Mucosa of descending colon (tissue), 3 donors: ENCODE results near the gene IMPA2. TPM values are rescaled to one million over a fixed set of nuclear protein-coding genes. Genes with fewer than 3 reads are reported as not detected.

Experiments used
- ATAC-seq: fragments of 200-7000 bp; cut with Tn5 transposase; one replicate; pipeline ENCODE4 v1.9.1; 2020; ENCODE audit warnings: mild to moderate bottlenecking, moderate library complexity
- DNase-seq, 3 donors: peaks; one replicate each; pipeline ENCODE4 v3.0.0-alpha.2; 2020
- H3K36me3 ChIP-seq: fragments of 200-600 bp; one replicate; pipeline ENCODE4 v1.8.0; 2021; ENCODE audit warnings: low read depth, mild to moderate bottlenecking
- H3K4me1 ChIP-seq: fragments of 200-600 bp; one replicate; pipeline ENCODE4 v1.8.0; 2021; ENCODE audit warnings: low read depth, mild to moderate bottlenecking
- H3K4me3 ChIP-seq: fragments of 200-600 bp; one replicate; pipeline ENCODE4 v1.8.0; 2021; ENCODE audit warnings: mild to moderate bottlenecking
- H3K9me3 ChIP-seq: fragments of 200-600 bp; one replicate; pipeline ENCODE4 v1.8.0; 2021; ENCODE audit warnings: mild to moderate bottlenecking
- CTCF ChIP-seq: fragments of 200-600 bp; IDR thresholded peaks from one replicate; pipeline ENCODE4 v1.8.0; 2022; ENCODE audit warnings: antibody characterized with exemption, mild to moderate bottlenecking
- intact Hi-C, 2 donors: fragments of 100-400 bp; cut with DNase I in 1 of 2; cut with micrococcal nuclease in 1 of 2; formaldehyde crosslinking; loops; one replicate each; pipeline versions ENCODE4 v1.11.0 to v1.11.1; 2022; cut with DNase I, micrococcal nuclease
- total RNA-seq, 3 donors: library from RNA; stranded (reverse); fragmentation: NEBNext Ultra II Directional in 2 of 3; extraction: Animal tissue kit (Norgen Biotek cat#: 25700) in 2 of 3; gene quantifications; one replicate each; pipeline versions ENCODE4 v1.2.1 to v1.2.4, GENCODE V29; 2021 to 2023
- donor health status: DM: no; HTN: no; CAD: no; lungs with moderate emphysema.
- donor health status: DM: no; HTN: no; CAD: no.
- donor health status: DM: no; HTN: yes; CAD: no.

IMPA2 gene
- total RNA-seq, 3 donors from 2014 or later: 58.0 to 152 (median 117) TPM

GRCh38 chr18:12028040-12028628 is 46.8 kb downstream of the IMPA2 start:
- H3K4me1 ChIP-seq: no peaks in the 10 kb centered on the region
- no peaks in the 10 kb centered on the region for H3K9me3 ChIP-seq
- no peak for DNase-seq
- intact Hi-C loops: no loop called here
- no peak for TF ChIP-seq CTCF
- H3K36me3 ChIP-seq: no peaks in the 10 kb centered on the region
- H3K4me3 ChIP-seq: no peak overlapping the region
- ATAC-seq: no peak

DNA sequence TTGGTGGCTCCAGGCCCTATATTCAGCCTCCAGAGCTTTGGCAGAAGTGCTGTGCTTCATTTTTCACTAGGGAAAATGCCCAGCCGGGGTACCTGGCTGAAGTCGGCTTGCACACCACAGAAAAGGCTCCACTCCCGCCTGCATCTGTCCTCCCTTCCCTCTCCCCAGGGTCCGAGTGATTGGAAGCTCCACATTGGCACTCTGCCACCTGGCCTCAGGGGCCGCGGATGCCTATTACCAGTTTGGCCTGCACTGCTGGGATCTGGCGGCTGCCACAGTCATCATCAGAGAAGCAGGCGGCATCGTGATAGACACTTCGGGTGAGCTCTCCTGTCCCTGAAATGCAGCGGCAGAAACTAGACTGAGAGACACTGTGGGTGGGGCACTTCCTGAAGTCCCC is 47.4 kb downstream of the IMPA2 start:
- H3K4me3 ChIP-seq: no peak overlapping the region
- H3K4me1 ChIP-seq: no peaks in the 10 kb centered on the region
- ATAC-seq: no peak
- no peaks in the 10 kb centered on the region for H3K36me3 ChIP-seq
- H3K9me3 ChIP-seq: no peaks in the 10 kb centered on the region
- intact Hi-C loops: no loop called here
- no peak for TF ChIP-seq CTCF
- DNase-seq: no peak

DNA sequence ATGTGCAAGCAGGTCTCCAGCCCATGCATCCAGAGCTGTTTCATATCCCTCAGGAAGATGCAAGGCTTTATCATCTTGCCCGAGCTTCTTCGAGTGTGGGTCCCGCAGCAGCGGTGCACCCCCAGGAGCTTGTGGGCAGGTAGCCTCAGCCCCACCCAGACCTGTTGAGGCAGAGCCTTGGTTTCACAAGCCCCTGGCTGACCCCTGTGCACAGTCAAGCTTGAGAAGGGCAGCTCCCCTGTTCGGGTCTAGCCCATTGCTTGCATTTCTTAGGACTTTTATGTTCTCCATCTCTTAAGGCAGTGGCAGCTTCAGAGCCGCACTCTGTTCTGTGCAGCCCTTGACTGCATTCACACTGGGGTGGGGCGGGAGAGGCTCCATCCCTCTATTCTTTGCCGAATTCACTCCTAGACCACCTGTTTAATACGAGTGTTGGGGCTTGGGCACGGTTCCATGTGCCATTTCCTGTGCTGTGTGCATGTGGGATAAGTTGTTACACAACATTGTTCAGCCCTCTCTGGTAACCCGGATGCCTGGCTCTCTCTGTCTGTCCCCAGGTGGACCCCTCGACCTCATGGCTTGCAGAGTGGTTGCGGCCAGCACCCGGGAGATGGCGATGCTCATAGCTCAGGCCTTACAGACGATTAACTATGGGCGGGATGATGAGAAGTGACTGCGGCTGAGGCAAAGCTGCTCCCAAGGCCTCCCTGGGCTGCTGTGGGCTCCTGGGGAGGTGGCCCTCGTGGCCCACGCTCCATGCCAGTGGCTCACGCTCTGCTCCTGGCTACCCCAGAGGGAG is 48.7 kb downstream of the IMPA2 start:
- H3K4me3 ChIP-seq: no peak overlapping the region
- H3K4me1 ChIP-seq: no peaks in the 10 kb centered on the region
- intact Hi-C loops: no loop called here
- no peaks in the 10 kb centered on the region for H3K9me3 ChIP-seq
- DNase-seq: no peak
- no peak for ATAC-seq
- no peaks in the 10 kb centered on the region for H3K36me3 ChIP-seq
- no peak for TF ChIP-seq CTCF

DNA sequence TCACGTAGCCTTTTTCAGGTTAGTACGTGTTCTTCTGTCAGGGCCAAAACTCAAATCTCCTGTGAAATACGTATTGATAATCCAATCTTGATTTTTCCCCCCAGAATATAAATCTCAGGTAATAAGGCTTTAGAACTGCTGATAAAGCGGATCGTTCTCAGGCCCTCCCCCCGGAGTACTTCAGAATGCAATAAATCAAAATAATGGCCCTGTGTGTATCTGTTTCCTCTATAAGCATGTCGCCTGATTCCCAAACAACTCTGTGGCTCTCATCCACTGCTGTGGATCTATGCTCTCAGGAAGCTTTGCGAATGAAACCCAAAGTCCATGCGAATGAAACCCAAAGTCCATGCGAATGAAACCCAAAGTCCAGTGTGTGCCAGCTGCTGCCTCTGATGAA is 49.4 kb downstream of the IMPA2 start:
- no peak for DNase-seq
- Histone ChIP-seq H3K4me3 (no peak overlapping the region), H3K9me3 (no peaks in the 10 kb centered on the region), H3K36me3 (no peaks in the 10 kb centered on the region), H3K4me1 (no peaks in the 10 kb centered on the region)
- no peak for TF ChIP-seq CTCF
- no peak for ATAC-seq
- intact Hi-C loops: no loop called here

DNA sequence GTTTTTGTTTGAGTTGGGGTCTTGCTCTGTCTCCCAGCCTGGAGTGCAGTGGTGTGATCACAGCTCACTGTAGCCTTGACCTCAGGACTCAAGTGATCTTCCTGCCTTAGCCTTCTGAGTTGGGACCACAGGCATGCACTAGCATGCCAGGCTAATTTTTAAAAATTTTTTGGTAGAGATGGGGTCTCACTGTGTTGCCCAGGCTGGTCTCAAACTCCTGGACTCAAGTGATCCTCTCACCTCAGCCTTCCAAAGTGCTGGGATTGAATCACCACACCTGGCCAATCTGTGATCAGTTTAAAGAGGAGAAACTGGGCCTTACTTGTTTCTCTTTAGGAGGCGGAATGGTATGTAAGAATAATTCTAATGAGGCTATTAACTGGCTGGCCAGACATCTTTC is 49.9 kb downstream of the IMPA2 start:
- Histone ChIP-seq H3K4me1 (no peaks in the 10 kb centered on the region), H3K9me3 (no peaks in the 10 kb centered on the region), H3K36me3 (no peaks in the 10 kb centered on the region), H3K4me3 (no peak overlapping the region)
- no peak for TF ChIP-seq CTCF
- no peak for ATAC-seq
- no peak for DNase-seq
- intact Hi-C loops: no loop called here
